ENCODE measurements around the gene RPH3AL. TPM values are rescaled to one million over a fixed set of nuclear protein-coding genes. Genes with fewer than 3 reads are reported as not detected.
"Not testable (repeated sequence)": the region's sequence is repeated elsewhere in the genome, so short reads cannot be mapped to it uniquely, and the experiment has no call there.

Gene RPH3AL
- total and polyA plus RNA-seq, 10 donors = 4.8 to 182 (median 49.1) TPM

- no peaks in the 10 kb centered on the region for H3K9me3 ChIP-seq
- DNase-seq = peak; percentile 62
- TF ChIP-seq POLR2AphosphoS5 (IDR thresholded peaks at IDR 0.05) = no peak
- TF ChIP-seq POLR2A (IDR thresholded peaks at IDR 0.05) = no peak
- no peak for TF ChIP-seq CTCF (IDR thresholded peaks at IDR 0.05 in 8 of 11, conservative IDR thresholded peaks at IDR 0.05 in 3 of 11)
- peak overlapping the region; percentile 31 to 88 (median 73) for H3K27ac ChIP-seq
- intact Hi-C loops (cut with DNase I; ENCODE audit: low total_unique reads) = no loop called here
- no peak overlapping the region for H3K4me3 ChIP-seq
- no peaks in the 10 kb centered on the region for H3K36me3 ChIP-seq
- H3K4me1 ChIP-seq = peaks cover 1 to 53% (median 28%) of the 10 kb centered on the region in 6 donors
- 48 to 78% (median 70%) methylated on average over 5 to 15 of the region's 15 CpGs for WGBS, 5 donors
- no peaks in the 10 kb centered on the region for H3K27me3 ChIP-seq (replicated peaks in 1 of 7)
Measured at GRCh38 chr17:227078-227945, 125.3 kb downstream of the RPH3AL start.

GRCh38 chr17:226108-227077 lies 126.2 kb downstream of the RPH3AL start:
- TF ChIP-seq CTCF (IDR thresholded peaks at IDR 0.05 in 8 of 11, conservative IDR thresholded peaks at IDR 0.05 in 3 of 11) = no peak
- TF ChIP-seq POLR2AphosphoS5 (IDR thresholded peaks at IDR 0.05) = peak; percentile 30 to 73 (median 55)
- Histone ChIP-seq H3K4me3 (no peak overlapping the region), H3K4me1 (peaks cover 0 to 49% (median 25%) of the 10 kb centered on the region in 6 donors), H3K27me3 (replicated peaks in 1 of 7) (no peaks in the 10 kb centered on the region), H3K9me3 (no peaks in the 10 kb centered on the region), H3K27ac (peak overlapping the region; percentile 31 to 88 (median 73)), H3K36me3 (no peaks in the 10 kb centered on the region)
- intact Hi-C loops (cut with DNase I; ENCODE audit: low total_unique reads) = no loop called here
- 77 to 85% (median 84%) methylated on average over 24 of the region's 24 CpGs for WGBS, 5 donors
- peak; percentile 75 for DNase-seq

- H3K27ac ChIP-seq = peak overlapping the region in 6 of 8 donors; percentile 41 to 88 (median 76)
- DNase-seq = peak; percentile 45
- H3K9me3 ChIP-seq = no peaks in the 10 kb centered on the region
- H3K36me3 ChIP-seq = no peaks in the 10 kb centered on the region
- intact Hi-C loops (cut with DNase I; ENCODE audit: low total_unique reads) = no loop called here
- no peak overlapping the region for H3K4me3 ChIP-seq
- TF ChIP-seq POLR2AphosphoS5 (IDR thresholded peaks at IDR 0.05) = no peak
- TF ChIP-seq CTCF (IDR thresholded peaks at IDR 0.05 in 8 of 11, conservative IDR thresholded peaks at IDR 0.05 in 3 of 11) = no peak
- TF ChIP-seq POLR2A (IDR thresholded peaks at IDR 0.05) = no peak
- 87 to 93% (median 90%) methylated on average over 9 of the region's 9 CpGs for WGBS, 5 donors
- H3K27me3 ChIP-seq (replicated peaks in 1 of 7) = no peaks in the 10 kb centered on the region
- peaks cover 0 to 48% (median 25%) of the 10 kb centered on the region in 6 donors for H3K4me1 ChIP-seq
Measured at GRCh38 chr17:225551-225950, 127.1 kb downstream of the RPH3AL start.

- H3K27me3 ChIP-seq (replicated peaks in 1 of 7); intact Hi-C loops (cut with DNase I; ENCODE audit: low total_unique reads); H3K27ac ChIP-seq; DNase-seq; H3K4me3 ChIP-seq; H3K9me3 ChIP-seq; H3K36me3 ChIP-seq: not testable (repeated sequence)
- H3K4me1 ChIP-seq = peaks cover 0 to 39% (median 19%) of the 10 kb centered on the region in 6 donors
- 92 to 100% (median 94%) methylated on average over 2 of the region's 2 CpGs for WGBS, 5 donors
Measured at GRCh38 chr17:224576-224975, 128.0 kb downstream of the RPH3AL start.
